SU-DHL-6 (cell line): ENCODE data around the gene USP54.

Experiments
- CTCF ChIP-seq: fragments of 200-600 bp; sonication (generic); IDR thresholded peaks from one replicate; pipeline ENCODE4 v1.5.1; 2017; ENCODE audit warnings: antibody characterized with exemption, mild to moderate bottlenecking, low read length, moderate library complexity; ENCODE audit not compliant: insufficient read depth, poor library complexity, severe bottlenecking
- EZH2phosphoT487 ChIP-seq: fragments of 200-600 bp; sonication (generic), shearing (Covaris generic); conservative IDR thresholded peaks from 2 replicates; pipeline ENCODE4 v1.6.1; 2018; ENCODE audit warnings: mild to moderate bottlenecking, antibody characterized with exemption, low read length, moderate library complexity, mixed read lengths

GRCh38 chr10:73593812-73594211 lies 2.7 kb upstream of the USP54 start:
- TF ChIP-seq CTCF (no peak), EZH2phosphoT487 (no peak)
